Psoas muscle (tissue), 8 donors: ENCODE results near the gene ARAP1. TPM values are rescaled to one million over a fixed set of nuclear protein-coding genes. Genes with fewer than 3 reads are reported as not detected.

Experiments used
- ATAC-seq, 4 donors: fragments of 200-7000 bp; cut with Tn5 transposase; one replicate each; pipeline ENCODE4 v1.9.1; 2020; ENCODE audit warnings: moderate library complexity in 3 of 4, mild to moderate bottlenecking in 2 of 4
- DNase-seq, 2 donors: peaks; one replicate each; pipeline ENCODE4 v3.0.0-alpha.2; 2020
- H3K27ac ChIP-seq: fragments of 200-600 bp; one replicate; pipeline ENCODE4 v1.8.0; 2022
- H3K27me3 ChIP-seq, 3 donors: fragments of 200-600 bp in 1 of 3; one replicate each; pipeline versions ENCODE4 v1.6.1 to v1.8.0; 2013 to 2022; ENCODE audit warnings: low read length in 2 of 3, mild to moderate bottlenecking in 2 of 3, moderate library complexity in 1 of 3; ENCODE audit not compliant: insufficient read depth in 3 of 3
- H3K36me3 ChIP-seq, 2 donors: fragments of 200-600 bp in 1 of 2; one replicate each; pipeline versions ENCODE4 v1.6.1 to v1.8.0; 2013 to 2022; ENCODE audit warnings: low read depth in 1 of 2, mild to moderate bottlenecking in 1 of 2, moderate library complexity in 1 of 2; ENCODE audit not compliant: insufficient read depth in 1 of 2
- H3K4me1 ChIP-seq: fragments of 200-600 bp; one replicate; pipeline ENCODE4 v1.8.0; 2022
- H3K4me3 ChIP-seq: fragments of 200-600 bp; one replicate; pipeline ENCODE4 v1.8.0; 2022; ENCODE audit warnings: mild to moderate bottlenecking
- H3K9me3 ChIP-seq: fragments of 200-600 bp; one replicate; pipeline ENCODE4 v1.8.0; 2022
- WGBS, 3 donors: extraction: QIAGEN DNeasy Blood & Tissue Kit; methylation state at CpG; one replicate each; pipeline versions ENCODE4 v1.1.6 to v1.1.7; 2013; 5-methylcytosine and 5-hydroxymethylcytosine counted together
- intact Hi-C, 2 donors: fragments of 100-400 bp; cut with DNase I; formaldehyde crosslinking; loops; one replicate each; pipeline versions ENCODE4 v1.11.0 to v1.14.2; 2022
- polyA plus RNA-seq, 3 donors: library from polyadenylated mRNA; stranded (reverse); fragments of 200-250 nt; gene quantifications; one replicate each; pipeline ENCODE4 v1.2.3, GENCODE V29; 2013
- total RNA-seq, 4 donors: library from RNA; stranded (reverse); fragmentation: NEBNext Ultra II Directional in 2 of 4; extraction: Animal tissue kit (Norgen Biotek cat#: 25700) in 2 of 4; gene quantifications; one replicate each; pipeline versions ENCODE4 v1.2.1 to v1.2.4, GENCODE V29; 2021 to 2023
- TF ChIP-seq, protein P1 (sequence below): fragments of 200-600 bp; IDR thresholded peaks from one replicate; pipeline ENCODE4 v1.8.0; 2022; ENCODE audit warnings: antibody characterized with exemption
- donor health status: healthy with polysubstance abuse.
- donor health status: DM: no; HTN: no; CAD: no; lungs with moderate emphysema.
- donor health status: Bipolar disorder and iron deficiency.
- donor health status: healthy.
- donor health status: DM: yes; HTN: yes; CAD: no.
- donor health status: DM: no; HTN: no; CAD: no.
- donor health status: DM: no; HTN: no; CAD: no.
- donor health status: DM: yes; HTN: yes; CAD: no.

Gene ARAP1
- total and polyA plus RNA-seq, 7 donors: 16.0 to 27.5 (median 18.6) TPM

DNA sequence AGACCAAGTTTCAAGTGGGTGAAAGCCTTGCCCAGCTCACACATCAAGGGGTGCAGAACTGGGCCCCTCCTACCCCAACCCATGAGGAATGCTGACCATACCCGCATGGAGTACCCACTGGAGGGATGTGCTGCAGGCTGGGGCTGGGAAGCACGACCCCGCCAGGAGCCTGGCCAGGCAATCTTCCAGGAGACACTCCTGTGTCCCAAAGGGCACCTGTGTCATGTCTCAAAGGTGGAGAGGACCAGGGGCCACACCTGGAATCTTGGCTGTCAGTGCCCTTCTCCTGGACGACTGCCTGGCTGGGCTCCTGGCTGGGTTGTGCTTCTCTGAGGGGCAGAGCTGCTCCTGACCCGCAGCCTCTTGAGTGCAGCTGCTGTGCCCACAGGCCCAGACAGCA is 6.7 kb downstream of the ARAP1 start:
- no peaks in the 10 kb centered on the region for H3K9me3 ChIP-seq
- intact Hi-C loops: no loop called here
- TF ChIP-seq, protein P1, sequence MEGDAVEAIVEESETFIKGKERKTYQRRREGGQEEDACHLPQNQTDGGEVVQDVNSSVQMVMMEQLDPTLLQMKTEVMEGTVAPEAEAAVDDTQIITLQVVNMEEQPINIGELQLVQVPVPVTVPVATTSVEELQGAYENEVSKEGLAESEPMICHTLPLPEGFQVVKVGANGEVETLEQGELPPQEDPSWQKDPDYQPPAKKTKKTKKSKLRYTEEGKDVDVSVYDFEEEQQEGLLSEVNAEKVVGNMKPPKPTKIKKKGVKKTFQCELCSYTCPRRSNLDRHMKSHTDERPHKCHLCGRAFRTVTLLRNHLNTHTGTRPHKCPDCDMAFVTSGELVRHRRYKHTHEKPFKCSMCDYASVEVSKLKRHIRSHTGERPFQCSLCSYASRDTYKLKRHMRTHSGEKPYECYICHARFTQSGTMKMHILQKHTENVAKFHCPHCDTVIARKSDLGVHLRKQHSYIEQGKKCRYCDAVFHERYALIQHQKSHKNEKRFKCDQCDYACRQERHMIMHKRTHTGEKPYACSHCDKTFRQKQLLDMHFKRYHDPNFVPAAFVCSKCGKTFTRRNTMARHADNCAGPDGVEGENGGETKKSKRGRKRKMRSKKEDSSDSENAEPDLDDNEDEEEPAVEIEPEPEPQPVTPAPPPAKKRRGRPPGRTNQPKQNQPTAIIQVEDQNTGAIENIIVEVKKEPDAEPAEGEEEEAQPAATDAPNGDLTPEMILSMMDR: no peak
- H3K4me1 ChIP-seq: peaks cover 10% of the 10 kb centered on the region
- H3K27ac ChIP-seq: no peak overlapping the region
- no peak overlapping the region for H3K4me3 ChIP-seq
- DNase-seq (peak in 1 of 2 donors; percentile 34), ATAC-seq (no peak)
- 79 to 86% (median 83%) methylated on average over 5 of the region's 5 CpGs for WGBS, 3 donors
- no peaks in the 10 kb centered on the region for H3K36me3 ChIP-seq
- H3K27me3 ChIP-seq: no peaks in the 10 kb centered on the region

DNA sequence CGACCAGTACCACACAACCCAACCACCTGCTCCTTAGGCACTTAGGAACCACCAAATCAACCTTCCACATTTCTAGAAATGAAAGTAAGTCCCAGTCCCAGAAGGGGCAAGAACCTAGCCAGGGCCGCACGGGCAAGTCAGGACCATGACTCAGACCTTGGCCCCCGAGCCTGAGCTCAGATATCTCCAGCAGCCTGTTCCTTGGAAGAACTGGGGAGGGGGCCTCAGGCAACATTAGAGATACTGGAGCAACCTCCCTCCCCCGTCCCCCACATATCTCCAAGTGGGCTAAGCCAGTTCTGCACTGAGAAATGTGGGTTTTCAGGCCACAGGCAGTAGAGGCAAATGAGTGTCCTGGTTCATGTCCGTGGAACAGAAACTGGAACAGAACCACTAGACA is 7.7 kb downstream of the ARAP1 start:
- TF ChIP-seq, protein P1: no peak
- WGBS, 3 donors: 79 to 87% (median 79%) methylated on average over 6 of the region's 6 CpGs
- intact Hi-C loops: no loop called here
- Histone ChIP-seq H3K27me3 (no peaks in the 10 kb centered on the region), H3K9me3 (no peaks in the 10 kb centered on the region), H3K36me3 (no peaks in the 10 kb centered on the region), H3K4me3 (no peak overlapping the region), H3K4me1 (peaks cover 10% of the 10 kb centered on the region), H3K27ac (no peak overlapping the region)
- DNase-seq (peak in 1 of 2 donors; percentile 51), ATAC-seq (peak in 1 of 4 donors; percentile 30)

DNA sequence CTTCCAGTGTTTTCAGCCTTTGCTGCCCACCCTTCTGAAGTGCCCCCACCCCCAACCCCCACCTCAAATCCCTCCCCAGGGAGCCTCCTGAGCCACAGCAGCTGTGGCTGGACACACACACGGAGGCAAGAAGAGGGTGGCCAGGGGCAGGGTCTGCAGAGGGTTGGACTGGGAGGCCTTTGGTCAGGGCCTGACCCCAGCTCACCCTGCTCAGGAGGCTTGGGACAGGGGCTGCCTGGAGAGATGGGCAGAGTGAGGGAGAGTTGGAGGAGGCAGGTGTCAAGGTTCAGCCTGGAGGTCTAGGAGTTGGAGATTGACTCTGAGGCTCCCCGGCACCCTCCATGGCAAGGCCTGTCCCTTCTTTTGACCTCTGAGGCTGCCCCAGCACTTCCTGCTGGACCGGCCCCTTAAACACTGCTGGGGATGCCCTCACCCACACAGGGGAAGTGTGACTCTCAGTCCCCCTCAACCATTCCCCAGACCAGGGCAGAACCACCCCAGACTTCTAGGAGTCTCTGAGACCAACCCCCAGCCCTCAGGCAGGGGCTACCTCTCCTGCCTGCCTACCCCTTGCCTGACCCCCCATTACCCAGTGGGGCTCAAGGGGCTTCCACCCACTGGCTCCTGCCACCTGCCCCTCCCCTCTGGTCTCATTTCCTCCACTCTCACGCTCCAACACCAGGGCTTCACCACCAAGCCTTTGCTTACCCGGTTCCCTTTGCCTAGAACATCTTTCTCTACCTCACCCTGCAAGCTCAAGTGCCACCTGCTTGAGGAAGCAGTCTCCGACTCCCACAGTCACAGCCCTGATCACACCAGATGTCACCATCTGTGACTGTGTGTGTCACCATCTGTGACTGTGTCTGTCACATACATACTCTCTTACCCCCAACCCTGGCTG is 8.6 kb downstream of the ARAP1 start:
- DNase-seq (peak in 1 of 2 donors; percentile 44), ATAC-seq (no peak)
- Histone ChIP-seq H3K27me3 (no peaks in the 10 kb centered on the region), H3K4me3 (no peak overlapping the region), H3K4me1 (peaks cover 10% of the 10 kb centered on the region), H3K27ac (no peak overlapping the region), H3K36me3 (no peaks in the 10 kb centered on the region), H3K9me3 (no peaks in the 10 kb centered on the region)
- 83 to 88% (median 86%) methylated on average over 6 of the region's 6 CpGs for WGBS, 3 donors
- TF ChIP-seq, protein P1: no peak
- intact Hi-C loops: no loop called here

DNA sequence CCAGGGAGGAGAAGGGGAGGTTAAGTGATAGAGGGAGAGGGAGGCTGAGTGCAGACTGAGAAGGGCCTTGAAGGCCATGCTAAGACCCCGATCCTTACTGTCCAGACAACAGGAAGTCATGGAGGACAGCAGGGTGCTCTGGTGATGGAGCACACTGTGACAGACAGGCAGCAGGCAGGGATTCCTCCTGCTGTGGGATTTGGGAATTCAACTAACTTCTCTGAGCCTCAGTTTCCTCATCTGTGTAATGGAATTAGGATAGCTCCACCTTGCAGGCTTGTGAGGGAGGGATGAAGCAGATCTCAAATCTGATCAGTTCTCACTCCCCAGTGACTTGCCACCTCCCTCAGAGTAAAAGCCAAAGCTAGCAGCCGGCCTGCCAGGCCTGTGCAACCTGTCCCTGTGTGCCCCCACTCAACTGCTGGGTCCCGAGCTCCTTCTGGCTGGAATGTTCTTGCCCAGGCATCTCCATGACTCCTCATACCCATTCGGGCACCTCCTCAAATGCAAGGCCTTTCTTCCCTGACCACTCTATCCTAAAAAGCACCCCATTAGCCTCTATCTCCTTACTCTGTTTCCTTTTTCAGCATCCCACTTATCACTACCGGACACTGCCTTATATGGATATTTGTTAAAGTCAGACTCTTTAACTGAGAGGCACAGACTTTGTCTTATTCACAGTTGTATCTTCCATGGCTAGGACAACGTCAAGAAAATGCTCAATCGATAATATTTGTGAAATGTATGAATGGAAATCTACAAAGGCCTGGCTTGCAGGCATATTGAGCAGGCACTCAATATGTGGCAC is 9.5 kb downstream of the ARAP1 start:
- no peak overlapping the region for H3K27ac ChIP-seq
- H3K27me3 ChIP-seq: no peaks in the 10 kb centered on the region
- ATAC-seq: no peak
- no peaks in the 10 kb centered on the region for H3K9me3 ChIP-seq
- TF ChIP-seq, protein P1: no peak
- H3K36me3 ChIP-seq: no peaks in the 10 kb centered on the region
- peaks cover 10% of the 10 kb centered on the region for H3K4me1 ChIP-seq
- DNase-seq: peak in 1 of 2 donors; percentile 12
- WGBS, 3 donors: 86 to 88% (median 87%) methylated on average over 7 of the region's 7 CpGs
- no peak overlapping the region for H3K4me3 ChIP-seq
- intact Hi-C loops: no loop called here
